Stimulated activated CD4-positive, alpha-beta T cell treated with anti-CD3 and anti-CD28 coated beads, TNF-alpha, amount 100 ng/mL, for 48 hours (primary cell): ENCODE data around the gene PLPP2.

Source experiments
- DNase-seq, 3 donors: peaks; one replicate each; pipeline ENCODE4 v3.0.0-alpha.2; 2020; ENCODE audit warnings: low read depth in 3 of 3

Gene PLPP2

GRCh38 chr19:293436-294110, 2.4 kb upstream of the PLPP2 start:
- DNase-seq: no peak

- no peak for DNase-seq
Measured at GRCh38 chr19:292951-293350, 1.7 kb upstream of the PLPP2 start.

DNA sequence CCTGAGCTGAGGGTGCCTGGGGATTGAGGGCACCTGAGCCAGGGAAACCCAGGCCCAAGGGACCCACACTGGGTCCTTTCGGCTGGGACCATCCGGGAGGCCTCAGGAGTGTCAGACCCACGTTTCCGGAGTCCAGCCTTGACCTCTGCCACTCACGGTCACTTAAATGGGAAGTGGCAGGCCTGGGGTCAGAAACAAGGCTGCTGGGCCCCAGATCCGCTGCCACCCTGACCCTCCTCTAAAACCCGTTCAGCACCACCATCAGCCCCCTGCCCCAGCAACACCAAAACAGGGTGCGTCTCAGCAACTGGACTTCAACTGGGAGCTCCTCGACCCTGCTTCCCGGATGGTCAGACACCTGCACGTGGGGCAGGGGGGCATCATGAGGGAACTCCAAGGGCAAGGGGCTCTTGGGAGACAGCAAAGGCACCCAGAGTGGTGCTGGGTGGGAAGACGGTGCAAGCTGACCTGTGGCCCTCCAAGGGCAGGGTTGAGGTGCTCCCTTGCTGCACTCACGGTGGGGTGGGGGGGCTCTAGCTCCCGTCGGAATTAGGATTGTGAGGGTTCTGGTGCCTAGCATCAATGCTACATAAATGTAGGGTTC, 1.2 kb upstream of the PLPP2 start:
- DNase-seq: no peak

- DNase-seq: no peak
Measured at GRCh38 chr19:291561-292280, 518 bp upstream of the PLPP2 start.

DNA sequence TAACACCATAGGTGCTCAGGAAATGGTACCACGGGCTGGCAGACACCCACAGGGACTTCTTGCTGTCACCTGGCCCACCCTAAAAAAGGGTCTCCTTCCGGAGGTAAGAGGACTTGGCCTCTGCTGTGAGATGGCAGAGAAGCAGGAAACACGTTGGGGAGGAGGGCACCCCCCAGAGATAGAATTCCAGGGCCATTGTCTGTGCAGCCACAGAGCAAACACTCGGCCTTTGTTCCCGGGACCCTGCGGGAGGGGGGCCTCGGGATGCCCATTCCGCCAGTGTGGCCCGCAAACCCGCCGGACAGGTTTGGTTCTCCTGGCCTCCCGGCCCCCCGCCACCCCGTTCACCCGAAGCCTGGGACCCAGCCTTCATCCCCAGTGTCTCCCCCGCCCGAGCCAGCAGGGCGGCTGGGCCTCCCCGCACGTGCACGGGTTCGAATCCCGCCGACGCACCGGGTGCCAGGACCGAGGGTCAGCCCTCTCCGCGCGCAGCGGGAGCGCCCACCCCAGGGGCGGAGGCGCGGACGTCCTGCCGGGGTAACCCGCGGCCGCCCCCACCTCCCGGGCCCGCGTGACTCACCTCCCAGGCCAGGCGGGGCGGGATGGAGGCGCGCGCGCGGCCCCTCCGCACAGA, 714 bp downstream of the PLPP2 start:
- no peak for DNase-seq

DNA sequence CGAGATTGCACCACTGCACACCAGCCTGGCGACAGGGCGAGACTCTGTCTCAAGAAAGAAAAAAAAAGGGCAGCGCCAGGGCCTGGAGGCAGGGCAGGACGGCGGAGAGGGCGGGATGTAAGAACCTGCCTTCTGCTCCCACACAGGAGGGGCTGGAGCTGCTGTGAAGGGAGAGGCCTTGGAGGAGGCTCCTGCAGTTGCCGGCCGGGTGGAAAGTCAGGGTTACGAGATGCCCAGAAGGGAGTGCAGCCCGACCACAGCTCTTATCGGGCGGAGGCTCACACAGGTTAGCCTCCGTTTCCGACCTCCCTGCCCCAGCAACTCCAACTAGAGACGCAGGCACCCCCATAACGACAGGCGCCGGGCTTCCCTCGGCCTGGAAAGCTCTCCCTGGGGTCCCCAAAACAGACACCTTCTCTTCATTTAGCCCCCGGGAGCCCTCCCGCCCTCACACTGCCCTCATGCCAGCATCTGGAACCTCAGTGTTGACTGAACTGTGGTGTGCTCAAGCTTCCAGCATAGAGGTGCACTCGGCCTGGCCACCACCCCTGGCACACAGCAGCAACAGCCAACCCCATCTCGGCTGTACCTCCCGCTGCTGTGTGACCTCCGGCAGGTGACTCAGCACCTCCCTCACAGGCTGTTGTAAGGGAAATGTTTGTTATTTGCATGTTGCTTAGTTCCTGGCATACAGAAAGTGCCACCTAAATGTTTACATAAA, 1.4 kb downstream of the PLPP2 start:
- DNase-seq: no peak

- DNase-seq: no peak
Measured at GRCh38 chr19:288911-289310, 2.3 kb downstream of the PLPP2 start.

DNA sequence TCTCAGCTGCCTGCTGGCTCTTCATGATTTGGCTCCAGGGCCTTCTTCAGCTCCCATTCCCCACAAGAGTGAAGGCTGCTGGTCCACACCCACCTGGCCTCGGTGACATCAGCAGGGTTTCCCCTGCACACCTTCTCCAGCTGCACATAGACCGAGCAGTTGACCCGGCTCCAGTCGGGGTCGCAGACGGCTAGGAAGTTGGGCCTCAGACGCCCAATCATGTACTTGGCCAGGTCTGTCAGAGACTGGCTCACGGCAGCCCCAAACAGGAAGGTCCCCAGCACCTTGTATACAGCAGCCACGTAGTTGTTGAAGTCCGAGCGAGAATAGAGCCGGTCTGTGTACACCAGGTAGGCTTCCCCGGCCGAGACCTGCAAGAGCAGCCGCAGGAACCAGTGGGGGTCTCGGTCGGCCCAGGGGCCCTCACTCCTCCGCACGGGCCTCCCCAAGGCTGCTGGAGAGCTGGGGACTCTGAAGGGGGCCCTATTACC, 3.8 kb downstream of the PLPP2 start:
- DNase-seq: no peak

- no peak for DNase-seq
Measured at GRCh38 chr19:283395-283794, 7.8 kb downstream of the PLPP2 start.

- DNase-seq: no peak
Measured at GRCh38 chr19:282501-282900, 8.7 kb downstream of the PLPP2 start.

DNA sequence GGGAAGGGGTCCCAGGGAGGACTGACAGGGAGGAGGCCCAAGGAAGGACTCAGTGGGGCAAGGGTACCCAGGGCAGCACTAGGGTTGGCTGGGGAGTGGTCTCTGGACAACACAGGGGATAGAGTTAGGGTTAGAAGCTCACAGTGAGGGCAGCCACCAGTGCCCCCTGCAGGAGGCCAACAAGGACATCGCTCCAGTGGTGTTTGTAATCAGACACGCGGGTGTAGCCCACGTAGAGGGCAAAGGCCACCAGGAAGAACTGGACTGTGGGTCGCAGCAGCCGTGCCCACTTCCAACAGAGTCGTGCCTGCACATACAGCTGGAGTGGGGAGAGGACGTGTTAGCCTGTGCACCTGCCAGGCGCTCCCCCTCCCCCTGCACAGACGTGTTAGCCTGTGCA, 9.2 kb downstream of the PLPP2 start:
- DNase-seq: no peak

DNA sequence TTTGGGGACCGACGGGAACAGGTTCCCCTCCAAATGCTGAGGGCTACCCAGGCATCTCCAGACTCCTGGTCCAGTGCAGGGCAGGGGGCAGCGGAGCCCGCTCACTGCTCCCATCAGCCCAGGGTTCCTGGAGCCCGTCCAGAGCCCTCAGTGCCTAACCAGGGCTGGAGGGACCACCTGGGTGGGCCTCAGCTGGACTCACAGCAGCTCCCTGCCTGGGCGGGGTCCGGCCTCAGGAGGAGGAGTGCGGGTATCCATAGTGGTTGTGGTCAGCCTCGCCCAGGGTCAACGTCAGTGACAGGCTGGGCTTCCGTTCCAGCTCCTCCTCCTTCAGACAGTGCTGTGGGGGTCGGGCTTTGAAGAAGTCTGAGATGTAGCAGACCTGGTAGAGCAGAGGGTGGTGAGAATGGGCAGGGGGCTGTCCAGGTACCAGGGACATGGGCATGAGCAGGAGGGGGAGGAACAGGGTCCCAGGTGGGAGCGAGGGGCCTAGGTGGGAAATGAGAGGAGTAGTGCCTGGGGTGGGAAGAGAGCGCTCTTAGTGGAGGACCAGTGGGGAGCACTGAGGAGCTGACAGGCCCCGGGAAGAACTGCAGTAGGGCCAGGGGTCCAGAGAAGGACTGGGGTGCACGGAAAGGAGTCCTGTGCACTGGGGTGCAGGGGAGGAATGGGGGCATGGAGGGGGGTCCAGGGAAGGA, 9.9 kb downstream of the PLPP2 start:
- DNase-seq: no peak

GRCh38 chr19:280541-281009, 10.6 kb downstream of the PLPP2 start:
- DNase-seq: no peak

DNA sequence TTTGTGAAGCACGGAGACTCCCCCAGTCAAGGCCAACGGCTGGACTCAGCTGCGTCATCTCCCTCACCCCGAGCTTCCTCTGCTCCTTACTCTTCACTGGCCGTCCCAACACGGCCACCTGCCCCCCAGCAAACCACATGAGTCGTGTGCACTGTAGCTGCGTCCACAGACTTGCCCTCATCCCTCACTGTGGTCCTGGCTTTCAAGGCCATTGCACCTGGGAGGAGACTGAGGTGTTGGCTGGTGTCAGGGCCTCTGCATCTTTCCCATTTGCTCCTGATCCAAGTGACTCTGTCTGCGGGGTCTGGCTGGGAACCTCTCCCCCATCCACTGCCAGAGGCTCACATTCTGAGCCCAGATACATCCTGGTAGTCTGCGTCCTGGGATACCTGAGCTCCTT, 11.5 kb downstream of the PLPP2 start:
- no peak for DNase-seq

GRCh38 chr19:279231-279630, 12.0 kb downstream of the PLPP2 start:
- DNase-seq: no peak

GRCh38 chr19:277581-278165, 13.5 kb downstream of the PLPP2 start:
- no peak for DNase-seq

DNA sequence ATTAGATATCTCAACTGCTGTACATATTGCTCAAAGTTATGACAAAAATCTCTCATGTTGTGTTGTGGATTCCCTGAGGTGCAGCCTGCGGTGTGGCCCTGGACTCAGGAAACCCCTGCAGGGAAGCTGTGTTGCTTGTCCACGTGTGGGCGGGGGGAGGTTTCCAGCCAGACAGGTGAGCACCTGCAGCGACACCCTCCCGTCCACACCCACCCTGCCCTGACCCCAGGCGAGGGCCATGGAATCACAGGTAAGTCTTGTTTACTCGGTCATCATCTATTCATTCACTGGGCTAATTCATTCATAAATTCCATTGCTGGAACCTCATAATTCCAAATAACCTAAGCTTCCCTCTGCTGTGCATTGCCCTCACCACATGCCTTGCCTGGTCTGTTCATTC, 14.1 kb downstream of the PLPP2 start:
- DNase-seq: no peak

DNA sequence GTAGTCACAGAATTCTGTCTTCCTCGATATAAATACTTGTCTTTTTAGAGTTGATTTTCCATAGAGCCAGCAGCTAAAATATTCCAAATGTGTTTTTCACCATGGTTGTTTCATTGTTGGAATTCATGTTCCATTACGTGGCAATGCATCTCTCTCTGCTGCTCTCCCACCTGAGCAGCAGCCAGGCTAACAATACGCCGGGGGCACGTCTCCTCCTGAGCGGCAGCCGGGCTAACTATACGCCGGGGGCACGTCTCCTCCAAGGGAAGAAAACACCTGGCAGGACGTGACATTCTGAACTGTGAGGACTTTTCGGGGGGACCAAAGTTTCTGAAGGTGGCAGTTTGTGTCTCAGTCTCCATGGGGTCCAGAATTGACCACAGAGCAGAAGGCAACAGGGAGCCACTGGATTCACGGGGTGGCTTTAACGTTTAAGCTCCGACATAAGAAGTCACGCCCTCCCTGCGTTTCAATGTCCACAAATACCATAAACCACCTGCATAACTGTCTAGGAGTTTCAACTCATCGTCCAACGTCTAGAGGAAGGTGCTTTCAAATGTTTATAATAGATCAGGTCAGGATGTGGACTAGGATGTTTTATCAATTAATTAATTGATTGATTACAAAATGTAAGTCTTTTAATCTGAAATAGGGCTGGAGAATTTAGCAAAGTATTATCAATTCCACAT, 15.1 kb downstream of the PLPP2 start:
- no peak for DNase-seq

GRCh38 chr19:275000-275399, 16.2 kb downstream of the PLPP2 start:
- DNase-seq: no peak

DNA sequence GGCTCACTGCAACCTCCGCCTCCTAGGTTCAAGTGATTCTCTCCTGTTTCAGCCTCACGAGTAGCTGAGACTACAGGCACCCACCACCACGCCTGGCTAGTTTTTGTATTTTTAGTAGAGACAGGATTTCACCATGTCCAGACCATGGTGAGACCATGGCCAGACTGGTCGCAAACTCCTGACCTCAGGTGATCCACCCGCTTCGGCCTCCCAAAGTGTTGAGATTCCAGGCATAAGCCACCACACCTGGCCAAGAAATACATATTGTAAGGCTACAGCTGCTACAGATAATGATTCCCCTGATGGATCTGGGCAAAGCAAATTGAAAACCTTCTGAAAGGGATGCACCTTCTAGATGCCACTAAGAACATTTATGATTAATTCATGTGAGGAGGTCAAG, 17.8 kb downstream of the PLPP2 start:
- DNase-seq: no peak
